ENCODE data around the gene CIPC. TPM values are rescaled to one million over a fixed set of nuclear protein-coding genes. Genes with fewer than 3 reads are reported as not detected.

The CIPC gene
- total RNA-seq, 1 experiment from 2014 or later: 20.6 TPM

DNA sequence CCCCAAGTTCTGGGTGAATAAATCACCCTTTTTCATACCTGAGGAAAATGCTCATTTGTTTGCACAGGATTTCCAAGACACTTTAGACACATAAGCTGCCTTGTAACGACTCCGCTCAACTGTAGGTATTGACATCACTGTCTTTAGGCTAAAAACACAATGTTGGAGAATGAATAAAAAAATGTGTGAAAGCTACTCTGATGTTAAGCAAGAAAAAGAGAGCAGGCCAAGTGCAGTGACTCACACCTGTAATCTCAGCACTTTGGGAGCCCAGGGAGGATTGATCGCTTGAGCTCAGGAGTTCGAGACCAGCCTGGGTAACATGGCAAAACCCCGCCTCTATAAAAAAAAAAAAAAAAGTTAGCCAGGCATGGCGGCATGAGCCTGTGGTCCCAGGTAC, 11.1 kb upstream of the CIPC start:
- H3K27ac ChIP-seq (ENCODE audit: low read depth, low read length): no peak overlapping the region
- no peak for ATAC-seq
- H3K4me3 ChIP-seq (replicated peaks in 1 of 2; ENCODE audit: low read depth in 1 of 2, low read length in 2 of 2): no peak overlapping the region
- 0 out of 4 replicates have a peak, but pooled peaks cover 3 to 7% of the 10 kb centered on the region in 2 experiments for H3K9me3 ChIP-seq (ENCODE audit: control insufficient read depth in 1 of 2, insufficient read depth in 1 of 2, low read depth in 1 of 2, low read length in 2 of 2)
- no peak overlapping the region for H3K9ac ChIP-seq (ENCODE audit: low read length)
- no peaks in the 10 kb centered on the region for H3K36me3 ChIP-seq (ENCODE audit: control insufficient read depth in 1 of 2, insufficient read depth in 2 of 2, low read length in 2 of 2)
- ChIA-PET RAD21 (ENCODE audit: low non-redundant PET in 1 of 2, low total read pairs in 2 of 2, uncharacterized antibody in 2 of 2, unreplicated experiment in 2 of 2) (no interaction called here), POLR2A (no interaction called here), CTCF (interaction anchor here (0.9 to 2.6 kb wide), 3 partner anchors 10 to 214 kb away, joined by 3 to 10 read pairs (median 7); no protein-coding TSS in a partner anchor)
- no TSS peak for BruUV-seq (replicated peaks)
- DNase-seq (ENCODE audit: low read depth, low spot score): no peak
- no peak overlapping the region for H2AFZ ChIP-seq (ENCODE audit: low read depth, low read length, poor library complexity, severe bottlenecking)
- H3K79me2 ChIP-seq (ENCODE audit: insufficient read depth, low read length): no peaks in the 10 kb centered on the region
- peaks cover 22 to 27% of the 10 kb centered on the region in 2 experiments for H3K4me1 ChIP-seq (ENCODE audit: control insufficient read depth in 1 of 2, insufficient read depth in 2 of 2, low read length in 2 of 2)
- H3K27me3 ChIP-seq (ENCODE audit: insufficient read depth, low read length): no peaks in the 10 kb centered on the region
- intact Hi-C loops (cut with micrococcal nuclease): no loop called here
- no peaks in the 10 kb centered on the region for H3K9me2 ChIP-seq (ENCODE audit: insufficient read depth)
- H4K20me1 ChIP-seq (ENCODE audit: insufficient read depth): no peaks in the 10 kb centered on the region
- no peak for TF ChIP-seq POLR2A (IDR thresholded peaks at IDR 0.05; ENCODE audit: borderline replicate concordance, extremely low read depth, insufficient read depth, insufficient read length)
- TF ChIP-seq, protein P1, sequence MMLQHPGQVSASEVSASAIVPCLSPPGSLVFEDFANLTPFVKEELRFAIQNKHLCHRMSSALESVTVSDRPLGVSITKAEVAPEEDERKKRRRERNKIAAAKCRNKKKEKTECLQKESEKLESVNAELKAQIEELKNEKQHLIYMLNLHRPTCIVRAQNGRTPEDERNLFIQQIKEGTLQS (IDR thresholded peaks at IDR 0.05): no peak
- TF ChIP-seq SIN3A (IDR thresholded peaks at IDR 0.05; ENCODE audit: low read depth): no peak
- no peak for TF ChIP-seq TCF7L2 (IDR thresholded peaks at IDR 0.05; ENCODE audit: borderline replicate concordance, extremely low read depth, insufficient read depth, insufficient read length)
- TF ChIP-seq POLR2AphosphoS5 (IDR thresholded peaks at IDR 0.05; ENCODE audit: low read depth, low read length): no peak
- TF ChIP-seq FOSL1 (IDR thresholded peaks at IDR 0.05; ENCODE audit: low read depth): no peak
- TF ChIP-seq CBX3 (IDR thresholded peaks at IDR 0.05; ENCODE audit: low read depth): no peak
- no peak overlapping the region for H3K4me2 ChIP-seq (ENCODE audit: low read length)

GRCh38 chr14:77087631-77088030, 10.4 kb upstream of the CIPC start:
- no peak for DNase-seq (ENCODE audit: low read depth, low spot score)
- Histone ChIP-seq H3K27me3 (ENCODE audit: insufficient read depth, low read length) (no peaks in the 10 kb centered on the region), H3K9me2 (ENCODE audit: insufficient read depth) (no peaks in the 10 kb centered on the region), H3K9ac (ENCODE audit: low read length) (peak overlapping the region; percentile 32), H4K20me1 (ENCODE audit: insufficient read depth) (no peaks in the 10 kb centered on the region), H3K9me3 (ENCODE audit: control insufficient read depth in 1 of 2, insufficient read depth in 1 of 2, low read depth in 1 of 2, low read length in 2 of 2) (0 out of 4 replicates have a peak, but pooled peaks cover 3 to 7% of the 10 kb centered on the region in 2 experiments), H2AFZ (ENCODE audit: low read depth, low read length, poor library complexity, severe bottlenecking) (peak overlapping the region; percentile 83), H3K27ac (ENCODE audit: low read depth, low read length) (no peak overlapping the region), H3K36me3 (ENCODE audit: control insufficient read depth in 1 of 2, insufficient read depth in 2 of 2, low read length in 2 of 2) (no peaks in the 10 kb centered on the region), H3K4me2 (ENCODE audit: low read length) (peak overlapping the region; percentile 62), H3K79me2 (ENCODE audit: insufficient read depth, low read length) (no peaks in the 10 kb centered on the region), H3K4me1 (ENCODE audit: control insufficient read depth in 1 of 2, insufficient read depth in 2 of 2, low read length in 2 of 2) (peaks cover 22 to 27% of the 10 kb centered on the region in 2 experiments), H3K4me3 (replicated peaks in 1 of 2; ENCODE audit: low read depth in 1 of 2, low read length in 2 of 2) (no peak overlapping the region)
- CTCF ChIA-PET: interaction anchor here (2.6 kb wide), 1 partner anchor 211 kb away, joined by 12 read pairs; no protein-coding TSS in a partner anchor
- TF ChIP-seq, protein P1 (IDR thresholded peaks at IDR 0.05): no peak
- TF ChIP-seq SRF (IDR thresholded peaks at IDR 0.05; ENCODE audit: low read depth): 0 out of 2 replicates have a peak, but pooled peaks have one; percentile 6
- no peak for ATAC-seq
- intact Hi-C loops (cut with micrococcal nuclease): no loop called here
- BruUV-seq (replicated peaks): no TSS peak
- RAD21 ChIA-PET (ENCODE audit: low non-redundant PET in 1 of 2, low total read pairs in 2 of 2, uncharacterized antibody in 2 of 2, unreplicated experiment in 2 of 2): no interaction called here
- POLR2A ChIA-PET: interaction anchor here (0.5 kb wide), 1 partner anchor 629 kb away, joined by 4 read pairs; no protein-coding TSS in a partner anchor
